Activated gamma-delta T cell (primary cell): ENCODE results near the gene CNN3.

ENCODE experiments used
- DNase-seq: peaks from one replicate; lab custom pipeline; 2025; lab: John Stamatoyannopoulos, UW

CNN3 gene

GRCh38 chr1:94887603-94888171 lies 39.2 kb downstream of the CNN3 start:
- no peak for DNase-seq

DNA sequence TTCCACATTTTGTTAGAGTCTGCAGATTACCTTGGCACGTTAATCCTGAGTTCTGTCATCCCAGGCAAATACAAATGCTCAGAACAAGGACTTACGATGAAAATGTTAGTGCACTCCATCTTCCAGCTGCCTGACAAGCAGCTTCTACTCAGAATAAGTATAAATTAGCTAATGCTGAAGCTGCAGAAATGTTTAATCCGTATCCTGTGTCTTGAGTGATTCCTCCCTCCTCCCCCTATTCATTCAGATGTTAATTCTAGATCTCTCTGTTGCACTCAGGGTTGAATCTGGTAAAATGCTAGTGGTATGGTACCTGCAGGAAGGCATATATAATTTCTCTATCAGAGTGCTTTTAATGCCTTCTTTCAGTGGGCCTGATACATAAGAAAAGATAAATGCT lies 39.8 kb downstream of the CNN3 start:
- DNase-seq = no peak

DNA sequence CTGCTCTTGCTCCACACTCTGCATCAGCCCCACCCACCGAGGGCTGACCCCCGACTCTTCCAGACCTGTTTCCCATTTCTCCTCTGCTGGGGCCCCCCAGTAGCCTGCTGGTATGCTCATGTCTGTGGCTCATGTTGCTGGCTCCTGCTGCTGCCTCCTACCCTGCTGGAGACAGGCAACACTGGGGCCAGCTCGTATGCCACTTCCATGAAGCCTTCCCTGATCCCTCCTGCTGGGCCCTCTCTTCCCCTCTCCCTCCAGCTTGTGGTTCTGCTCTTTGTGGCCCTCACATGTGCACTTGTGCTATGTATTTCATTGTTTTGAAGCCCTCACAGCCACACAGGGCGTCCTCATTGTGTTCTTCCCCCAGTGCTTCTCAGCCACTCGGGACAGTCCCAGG lies 40.5 kb downstream of the CNN3 start:
- no peak for DNase-seq

GRCh38 chr1:94884507-94884906 lies 42.4 kb downstream of the CNN3 start:
- no peak for DNase-seq

GRCh38 chr1:94884106-94884505 lies 42.8 kb downstream of the CNN3 start:
- DNase-seq = no peak

GRCh38 chr1:94883691-94884090 lies 43.2 kb downstream of the CNN3 start:
- no peak for DNase-seq

DNA sequence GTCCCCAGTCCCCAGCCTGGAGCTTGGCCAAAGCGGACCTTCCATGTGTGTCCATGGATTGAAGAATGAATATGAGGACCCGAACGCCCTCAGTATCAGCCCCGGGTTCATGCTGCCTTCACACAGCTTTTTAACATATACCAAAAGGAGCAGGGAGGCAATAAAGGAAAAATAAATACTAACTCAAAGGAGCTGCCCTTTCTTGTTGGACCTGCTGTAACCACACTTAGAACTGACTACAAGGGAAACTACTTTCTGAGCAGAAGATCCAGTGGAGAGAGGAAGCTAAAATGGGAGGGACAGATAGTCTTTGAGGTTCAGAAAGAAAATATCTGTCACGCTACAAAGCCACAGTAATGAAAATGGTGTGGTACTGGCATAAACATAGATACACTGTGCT lies 48.6 kb downstream of the CNN3 start:
- DNase-seq = no peak

DNA sequence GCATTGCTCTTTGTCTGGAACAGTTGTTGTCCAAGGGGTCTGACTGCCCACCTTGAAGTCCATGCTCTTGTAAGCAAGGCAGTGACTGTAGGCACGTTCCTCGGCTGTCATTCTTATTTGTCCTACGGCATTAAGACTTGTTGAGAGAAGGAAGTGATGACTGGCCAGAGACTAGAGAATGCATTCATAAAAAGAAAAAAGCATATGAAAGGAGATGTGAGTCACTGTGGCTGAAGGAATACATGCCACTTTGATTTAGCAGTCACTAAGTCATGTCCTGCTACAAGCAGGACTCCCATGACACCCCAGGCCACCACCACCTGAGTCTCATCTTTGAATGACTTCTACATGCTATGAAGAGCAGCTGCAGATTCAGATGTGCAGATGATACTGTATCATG lies 50.5 kb downstream of the CNN3 start:
- DNase-seq = no peak

DNA sequence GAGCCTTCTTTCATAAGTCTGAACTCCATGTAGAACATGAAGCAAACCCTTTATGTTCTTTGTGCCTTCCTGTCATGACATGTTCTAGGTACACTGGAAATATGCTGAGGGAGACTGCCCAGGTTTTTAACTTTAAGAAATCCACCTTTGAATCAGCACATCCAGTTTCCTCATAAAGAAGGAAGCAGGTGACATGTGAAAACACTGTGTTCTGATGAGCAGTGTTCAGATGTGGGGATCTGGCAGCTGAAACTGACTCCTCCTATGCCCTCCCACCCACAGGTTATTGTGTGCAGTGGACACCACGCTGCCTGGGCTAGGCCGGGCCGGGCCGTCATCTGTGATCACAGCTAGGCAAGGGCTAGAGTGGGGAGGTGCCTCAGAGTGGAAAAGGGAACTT lies 51.1 kb downstream of the CNN3 start:
- no peak for DNase-seq

DNA sequence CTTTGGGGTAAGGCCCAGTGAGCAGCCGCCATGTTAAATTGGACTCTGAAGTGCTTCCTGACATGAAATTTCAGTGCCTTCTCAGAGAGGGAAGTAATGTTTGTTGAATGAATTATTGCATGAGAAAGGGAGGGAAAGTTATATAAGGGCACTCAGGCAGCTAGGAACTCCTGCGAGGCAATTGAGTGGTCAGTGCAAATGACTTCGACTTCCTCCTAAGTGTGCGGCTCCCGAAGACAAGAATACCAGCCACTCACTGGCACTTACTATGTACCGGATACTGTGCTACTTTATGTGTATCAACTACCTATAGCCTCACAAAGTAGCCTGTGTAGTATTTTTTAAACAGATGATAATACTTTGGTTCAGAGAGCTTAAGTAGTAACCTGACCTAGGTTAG lies 52.5 kb downstream of the CNN3 start:
- DNase-seq = no peak

DNA sequence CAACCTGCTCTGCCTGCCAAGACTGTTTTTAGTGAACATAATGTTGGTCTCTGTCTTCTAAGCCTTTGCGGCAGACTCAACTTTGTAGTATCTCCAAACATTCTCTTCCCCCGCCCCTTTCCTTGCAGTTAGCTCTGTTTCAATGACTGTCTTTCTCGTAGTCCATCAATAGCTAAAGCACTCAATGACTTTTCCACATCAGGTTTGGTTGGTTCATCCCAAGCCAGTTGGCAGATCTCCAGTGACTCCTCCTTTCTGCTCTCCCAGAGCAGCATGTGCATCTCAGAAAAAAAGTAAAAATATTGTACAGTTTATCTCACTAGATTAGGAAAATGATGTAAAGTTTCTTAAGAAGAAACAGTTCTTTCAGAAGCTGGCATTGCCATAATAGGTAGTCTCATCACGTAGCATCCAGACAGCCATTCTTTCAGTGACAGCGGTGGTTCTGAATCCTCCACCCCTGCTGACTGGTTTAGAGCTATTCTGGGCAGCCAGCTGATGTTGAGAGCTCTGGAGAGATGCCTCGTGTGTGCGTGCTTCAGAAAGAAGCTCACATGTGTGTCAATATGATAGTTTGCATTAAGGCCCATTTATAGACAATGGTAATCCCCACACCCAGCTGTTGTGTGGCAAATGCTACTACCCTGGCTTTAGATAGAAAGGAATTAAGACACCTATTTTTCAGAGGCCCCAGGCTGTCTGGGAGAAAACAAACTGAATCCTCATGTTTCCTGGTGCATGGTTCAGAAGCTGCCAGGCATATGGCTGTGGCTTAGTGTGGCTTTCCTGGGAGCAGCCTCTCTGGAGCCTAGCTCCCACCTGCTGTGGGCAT lies 53.2 kb downstream of the CNN3 start:
- no peak for DNase-seq

- DNase-seq = no peak
These were observed 54.0 kb downstream of the CNN3 start for GRCh38 chr1:94872771-94873495.

GRCh38 chr1:94871031-94871430 lies 55.9 kb downstream of the CNN3 start:
- no peak for DNase-seq

DNA sequence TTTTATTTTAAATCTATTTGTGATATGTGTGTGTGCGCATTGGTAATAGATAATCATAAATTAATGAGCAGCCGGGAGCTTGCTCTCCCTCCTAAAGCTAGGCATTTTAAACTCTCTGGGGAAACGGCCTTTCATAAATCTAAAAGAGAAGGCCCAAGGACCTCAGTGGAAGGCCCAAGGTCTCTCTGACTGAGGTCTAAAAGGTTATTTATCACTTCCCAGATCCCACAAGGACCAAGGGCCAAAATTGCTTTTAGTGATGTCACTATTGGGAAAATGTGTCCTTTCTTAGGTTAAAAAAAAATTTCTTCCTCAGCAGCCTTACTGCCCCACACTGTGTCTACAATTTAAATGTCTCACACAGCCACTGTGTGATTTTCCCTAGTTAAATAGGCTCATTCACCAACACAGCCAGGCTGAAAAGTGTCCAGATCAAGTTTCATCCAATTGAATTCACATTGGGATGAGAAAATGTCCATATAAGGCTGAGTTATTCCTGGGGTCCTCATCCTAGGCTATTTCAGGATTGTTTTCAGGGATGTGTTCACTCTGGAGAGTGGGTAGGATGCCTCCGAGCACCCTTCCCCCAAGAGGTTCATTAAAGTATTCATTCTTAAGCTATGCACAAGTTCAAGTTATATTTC lies 60.6 kb downstream of the CNN3 start:
- no peak for DNase-seq

- no peak for DNase-seq
These were observed 61.5 kb downstream of the CNN3 start for GRCh38 chr1:94865360-94865759.

GRCh38 chr1:94864821-94865220 lies 62.1 kb downstream of the CNN3 start:
- no peak for DNase-seq

DNA sequence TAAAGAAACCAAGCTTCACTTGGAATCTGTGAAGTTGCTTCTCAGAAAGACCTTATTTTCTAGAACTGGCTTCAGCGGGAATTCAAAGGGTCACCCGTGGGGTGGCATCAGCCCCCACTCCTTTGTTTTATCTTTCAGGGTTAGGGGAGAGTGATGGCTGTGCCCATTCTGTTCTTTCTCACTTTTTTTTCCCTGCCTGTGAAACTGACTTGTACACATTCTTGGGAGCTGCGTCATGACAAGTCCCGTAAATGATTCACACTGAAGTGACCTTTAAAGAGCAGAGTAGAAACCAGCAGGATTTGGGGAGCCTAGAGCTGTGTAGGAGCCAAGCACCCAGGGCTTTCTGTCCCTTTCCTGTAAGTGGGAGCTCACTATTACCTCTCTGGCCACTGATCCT lies 63.0 kb downstream of the CNN3 start:
- no peak for DNase-seq

GRCh38 chr1:94863297-94863911 lies 63.5 kb downstream of the CNN3 start:
- no peak for DNase-seq

GRCh38 chr1:94862718-94863117 lies 64.2 kb downstream of the CNN3 start:
- no peak for DNase-seq

DNA sequence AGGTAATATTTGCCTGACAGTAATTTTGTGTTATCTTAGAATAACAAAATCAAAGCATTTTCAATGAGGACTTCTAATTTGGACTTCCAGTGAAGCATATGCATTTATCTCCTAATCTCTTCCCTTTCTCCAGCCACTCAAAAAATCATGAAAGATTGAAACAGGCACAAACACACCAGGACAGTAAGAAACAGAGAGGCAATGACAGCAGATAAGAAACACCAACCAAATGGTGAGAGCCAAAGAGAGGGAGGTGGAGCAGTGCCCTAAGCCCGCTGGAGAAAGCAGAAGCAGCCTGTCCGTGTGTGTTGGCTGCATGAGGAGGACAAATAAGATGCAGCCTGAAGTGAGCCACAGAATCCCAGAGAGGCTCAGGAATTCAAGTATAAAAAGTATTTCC lies 67.7 kb downstream of the CNN3 start:
- no peak for DNase-seq

DNA sequence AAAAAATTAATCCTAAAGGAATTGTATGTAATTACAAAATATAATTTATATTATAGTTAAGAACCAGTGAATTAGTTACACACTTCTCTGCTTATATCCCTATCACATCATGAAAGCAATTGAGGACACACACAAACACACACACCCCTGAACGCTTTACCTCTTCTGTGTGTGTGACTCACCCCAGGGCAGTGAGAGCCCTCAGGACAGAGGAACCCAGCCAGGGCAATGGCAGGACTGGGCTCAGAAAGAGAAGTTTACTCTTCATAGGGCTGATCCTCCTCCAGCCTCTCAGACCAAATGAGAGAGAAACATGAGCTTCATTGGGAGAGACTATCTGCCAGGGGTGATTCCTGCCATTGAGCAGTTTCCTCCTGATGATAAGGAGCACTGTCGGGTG lies 68.6 kb downstream of the CNN3 start:
- no peak for DNase-seq

DNA sequence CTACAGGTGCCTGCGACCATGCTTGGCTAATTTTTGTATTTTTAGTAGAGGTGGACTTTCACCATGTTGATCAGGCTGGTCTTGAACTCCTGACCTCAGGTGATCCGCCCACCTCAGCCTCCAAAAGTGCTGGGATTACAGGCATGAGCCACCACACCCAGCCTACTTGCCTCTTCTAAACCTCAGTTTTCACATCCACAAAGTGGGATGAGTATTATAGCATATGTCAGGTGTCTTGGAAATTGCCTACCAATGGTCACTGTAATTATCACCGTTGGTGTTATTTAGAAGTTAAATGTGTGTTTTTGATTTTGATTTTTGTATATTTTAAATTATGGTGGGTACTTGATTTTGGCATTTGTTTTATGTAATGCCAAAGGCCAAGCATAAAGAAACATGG lies 70.0 kb downstream of the CNN3 start:
- DNase-seq = no peak
